ENCODE measurements around the gene DLG2.

Gene DLG2

DNA sequence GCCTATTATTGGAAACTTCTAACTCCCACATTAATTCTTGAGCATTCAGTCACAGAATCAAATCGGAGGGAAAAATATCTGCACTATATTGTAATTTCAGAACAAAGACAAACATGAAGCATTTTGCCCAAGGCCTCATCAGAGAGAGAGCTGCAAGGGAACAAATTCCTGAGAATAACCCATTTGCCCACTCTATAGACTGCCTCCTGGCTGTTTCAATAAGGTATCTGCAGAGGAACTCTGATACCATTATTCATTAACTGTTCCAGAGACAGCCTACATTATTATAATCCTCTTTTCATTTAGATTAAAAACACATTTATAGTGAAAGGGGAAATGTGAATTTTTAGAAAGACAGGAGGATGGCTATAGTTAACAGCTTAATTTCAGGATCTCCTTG lies 663.9 kb downstream of the DLG2 start:
- no peak for DNase-seq

- DNase-seq, result no peak
These were observed 665.1 kb downstream of the DLG2 start for GRCh38 chr11:84962018-84962417.

DNA sequence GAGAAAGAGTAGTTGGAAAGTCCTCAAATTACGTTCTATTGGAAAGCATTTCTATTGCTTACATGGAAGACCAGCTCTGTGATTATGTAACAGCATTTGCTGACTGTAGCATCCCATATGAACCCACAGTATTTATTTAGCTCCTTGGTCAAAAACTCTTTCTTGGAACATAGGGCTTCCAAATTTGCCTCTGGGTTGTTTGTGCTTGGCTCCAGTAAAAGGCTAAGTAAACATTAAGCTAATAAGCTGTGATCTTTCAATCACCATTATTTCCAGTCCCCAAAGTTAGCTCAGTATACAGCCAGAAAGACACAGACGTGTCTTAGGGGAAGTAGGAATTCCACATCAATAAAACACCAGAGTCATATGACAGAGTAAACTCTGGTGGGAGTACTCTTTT lies 668.8 kb downstream of the DLG2 start:
- DNase-seq, result no peak

DNA sequence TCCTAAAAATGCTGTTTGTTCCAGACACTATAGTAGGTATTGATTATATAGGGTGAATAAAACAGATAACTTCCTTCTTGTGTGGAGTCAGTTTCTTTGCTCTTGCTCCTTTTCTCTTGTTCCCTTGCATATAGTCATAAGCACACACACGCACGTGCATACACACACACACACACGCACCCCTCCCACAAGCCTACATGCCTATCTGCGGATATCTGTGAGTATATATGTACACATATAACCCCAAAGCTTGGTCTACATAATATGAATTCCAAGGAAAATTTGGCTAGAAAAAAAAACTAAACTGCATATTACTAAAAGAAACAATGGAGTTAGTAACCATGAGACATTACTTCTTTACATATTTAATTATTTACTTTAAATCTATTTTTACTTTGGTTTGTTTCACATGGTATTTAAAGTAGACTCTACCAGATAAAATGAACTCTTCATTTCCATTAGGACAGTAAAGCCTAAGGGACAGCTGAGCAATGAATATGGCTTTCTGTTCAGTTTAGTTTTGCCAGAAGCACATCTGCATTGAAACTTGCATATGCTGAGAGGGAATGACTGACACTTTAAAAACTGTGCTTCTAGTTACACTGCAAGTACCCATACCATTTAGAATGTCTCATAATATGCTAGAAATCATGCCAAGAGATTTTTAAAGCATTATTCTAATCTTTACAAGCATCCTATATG lies 676.4 kb downstream of the DLG2 start:
- no peak for DNase-seq

DNA sequence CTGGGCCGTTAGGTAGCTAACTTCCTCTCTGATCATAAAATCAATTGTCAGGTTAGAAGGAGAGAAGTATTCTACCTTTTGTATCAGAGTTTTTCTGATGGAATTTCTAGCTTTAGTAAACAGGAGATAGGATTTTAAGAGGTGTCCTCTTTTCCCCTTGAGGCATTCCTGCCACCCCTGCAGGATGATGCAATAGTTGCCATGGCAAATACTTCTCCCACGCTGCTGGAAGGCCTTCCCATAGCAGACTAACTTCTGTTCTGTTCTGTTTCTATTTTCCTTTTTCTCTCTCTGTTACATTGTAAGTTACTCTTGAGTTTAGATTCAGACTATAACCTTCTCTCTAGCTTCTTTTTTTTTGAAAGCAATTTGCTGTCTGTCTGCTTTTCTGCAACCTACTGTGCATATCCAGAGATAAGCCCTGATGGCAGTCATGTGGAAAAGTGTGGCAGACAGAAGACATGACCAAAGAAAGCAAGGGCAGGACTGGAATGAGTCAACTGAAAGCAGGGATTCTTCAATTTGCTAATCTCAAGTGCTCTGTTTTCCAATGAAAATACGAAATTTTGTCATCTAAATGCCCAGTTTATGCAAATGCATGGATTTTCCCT lies 679.1 kb downstream of the DLG2 start:
- DNase-seq, result no peak

- DNase-seq, result no peak
These were observed 680.1 kb downstream of the DLG2 start for GRCh38 chr11:84947070-84947469.

GRCh38 chr11:84930863-84931262 lies 696.3 kb downstream of the DLG2 start:
- DNase-seq, result no peak

- no peak for DNase-seq
These were observed 697.4 kb downstream of the DLG2 start for GRCh38 chr11:84929738-84930137.

DNA sequence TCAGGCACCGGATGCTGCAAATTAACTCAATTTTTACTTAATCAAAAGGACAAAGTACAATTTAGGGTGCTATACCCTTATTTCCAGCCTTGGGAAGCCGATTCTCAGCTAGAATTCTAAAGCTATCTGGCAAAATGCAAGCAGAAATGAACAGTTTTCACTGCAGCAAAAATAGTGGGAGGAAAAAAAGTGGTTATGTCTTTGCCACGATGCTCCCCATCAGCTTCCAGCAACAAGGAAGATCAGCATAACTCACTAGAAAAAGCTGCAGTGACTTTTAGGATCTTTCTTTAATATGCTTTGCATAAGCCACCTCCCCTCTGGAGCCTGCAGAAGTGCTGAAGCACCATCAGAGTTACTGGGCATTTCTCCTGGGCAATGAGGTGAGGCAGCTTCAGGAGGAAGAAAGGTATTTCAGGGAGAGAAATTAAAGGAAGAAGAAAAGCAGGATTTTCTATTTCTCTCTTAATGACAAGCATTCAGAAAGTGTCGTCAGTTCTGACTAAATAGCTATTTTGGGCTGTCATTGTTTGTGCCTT lies 702.9 kb downstream of the DLG2 start:
- no peak for DNase-seq

- no peak for DNase-seq
These were observed 703.7 kb downstream of the DLG2 start for GRCh38 chr11:84923489-84923888.

DNA sequence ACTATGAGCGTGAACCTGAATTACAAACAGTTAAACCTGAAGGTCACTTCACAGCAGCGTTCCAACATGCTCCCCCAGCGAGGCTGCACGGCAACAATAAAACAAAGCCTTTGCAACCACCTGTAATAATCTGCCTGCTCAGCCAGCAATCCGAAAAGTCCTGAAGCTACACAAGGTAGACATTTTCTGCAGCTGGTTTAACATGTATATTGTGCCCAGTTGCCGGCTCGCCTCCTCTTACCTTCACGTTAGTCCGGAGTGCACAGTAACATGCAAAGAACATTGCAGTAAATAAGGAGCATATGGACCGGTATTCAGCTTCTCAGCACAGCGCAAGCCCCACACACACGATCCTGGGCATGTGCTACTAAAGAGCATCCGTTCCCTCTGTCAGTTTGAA lies 704.3 kb downstream of the DLG2 start:
- no peak for DNase-seq

DNA sequence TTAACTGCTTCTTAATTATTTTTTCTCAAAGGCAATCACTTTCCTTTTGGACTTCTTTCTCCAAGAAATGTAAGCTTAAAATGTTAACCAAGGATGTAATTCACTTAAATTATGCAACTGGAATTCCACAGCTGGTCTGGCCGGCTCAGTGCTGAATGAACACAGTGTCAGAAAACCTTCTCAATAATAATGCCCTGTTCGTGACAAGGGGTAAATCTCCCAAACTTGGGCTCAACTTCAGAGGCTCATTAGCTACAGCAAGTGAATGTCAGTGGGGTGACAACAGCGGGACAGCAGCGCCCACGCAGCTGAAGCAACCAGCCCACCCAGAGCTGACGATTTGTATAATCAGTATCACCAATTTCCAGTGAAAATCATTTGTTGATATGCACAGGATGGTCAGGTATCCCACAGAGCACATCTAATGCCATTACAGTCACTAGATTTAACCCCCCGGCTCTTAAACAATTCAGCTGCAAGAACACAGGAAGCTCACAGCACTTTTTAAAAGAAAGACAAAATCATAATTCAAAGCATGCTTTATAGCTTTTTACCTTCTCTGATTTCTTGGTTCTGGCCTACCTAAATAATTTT lies 704.8 kb downstream of the DLG2 start:
- DNase-seq, result no peak

- no peak for DNase-seq
These were observed 712.6 kb downstream of the DLG2 start for GRCh38 chr11:84914511-84914910.

DNA sequence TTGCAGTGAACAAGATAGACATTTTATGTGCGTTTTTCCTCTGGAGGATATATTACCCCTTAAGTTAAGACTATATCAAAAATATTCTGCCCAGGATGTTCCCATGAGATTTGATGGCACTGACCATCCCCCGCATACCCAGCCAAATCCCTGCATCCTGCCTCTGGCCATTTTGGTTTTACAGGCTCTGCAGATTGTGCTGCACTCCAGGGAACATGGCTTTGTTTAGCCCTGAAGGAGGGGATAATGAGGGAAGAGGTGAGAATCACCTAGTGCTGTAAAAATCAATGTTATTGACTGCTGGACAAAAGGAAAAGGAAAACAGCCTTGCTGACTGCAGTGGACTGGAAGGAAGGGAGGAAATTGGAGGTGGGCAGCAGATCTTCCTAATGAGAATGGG lies 717.4 kb downstream of the DLG2 start:
- no peak for DNase-seq

DNA sequence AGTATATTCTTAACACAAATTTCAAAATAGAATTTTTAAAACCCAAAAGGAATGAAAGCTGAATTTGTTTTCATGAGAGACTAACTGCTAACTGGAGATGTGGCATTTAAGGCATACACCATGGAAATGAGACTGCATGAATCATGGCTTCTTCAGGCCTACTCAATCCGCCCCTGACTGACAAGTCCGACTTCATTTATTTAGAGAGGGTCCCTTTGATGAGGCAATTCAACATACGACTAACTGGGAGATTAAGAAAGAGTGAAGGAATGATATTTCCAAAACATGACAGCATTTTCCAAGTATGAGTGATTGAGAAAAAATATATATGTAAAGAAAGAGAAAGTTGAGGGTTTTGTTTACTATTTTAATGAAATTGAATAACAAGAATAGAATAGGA lies 720.1 kb downstream of the DLG2 start:
- no peak for DNase-seq

DNA sequence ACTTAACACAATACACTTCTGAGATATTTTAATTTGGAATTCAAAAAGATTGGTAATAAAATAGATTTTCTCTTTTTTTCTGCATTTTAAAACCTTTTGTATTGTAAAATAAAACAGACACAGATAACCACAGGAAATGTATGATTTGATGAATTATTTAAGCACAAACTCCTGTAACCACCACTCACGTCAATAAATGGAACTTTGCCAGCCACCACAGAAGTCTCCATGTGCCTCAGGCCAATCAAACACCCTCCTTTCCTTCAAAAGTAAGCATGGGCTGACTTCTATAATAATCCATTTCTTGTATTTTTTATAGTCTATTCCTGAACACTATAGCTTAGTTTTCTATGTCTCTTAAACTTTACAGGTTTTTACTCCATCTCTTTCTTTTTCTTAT lies 721.7 kb downstream of the DLG2 start:
- DNase-seq, result no peak

DNA sequence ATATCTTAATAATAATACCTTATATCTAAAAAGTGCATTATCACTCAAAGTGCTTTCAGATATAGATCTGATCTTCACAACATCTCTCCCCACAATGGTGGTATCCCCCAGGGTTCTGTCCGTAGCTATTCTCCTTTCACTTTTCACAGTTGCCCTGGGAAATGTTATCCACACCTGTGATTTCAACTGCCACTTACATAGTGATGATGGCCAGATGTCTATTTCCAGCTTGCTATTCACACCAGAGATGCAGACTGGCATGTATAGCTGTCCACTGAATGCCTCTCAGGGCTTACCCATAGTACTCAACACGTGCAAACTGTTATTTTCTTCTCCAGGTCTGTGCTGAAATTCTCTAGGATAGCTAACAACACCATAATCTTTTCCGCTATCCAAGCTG lies 724.7 kb downstream of the DLG2 start:
- no peak for DNase-seq

DNA sequence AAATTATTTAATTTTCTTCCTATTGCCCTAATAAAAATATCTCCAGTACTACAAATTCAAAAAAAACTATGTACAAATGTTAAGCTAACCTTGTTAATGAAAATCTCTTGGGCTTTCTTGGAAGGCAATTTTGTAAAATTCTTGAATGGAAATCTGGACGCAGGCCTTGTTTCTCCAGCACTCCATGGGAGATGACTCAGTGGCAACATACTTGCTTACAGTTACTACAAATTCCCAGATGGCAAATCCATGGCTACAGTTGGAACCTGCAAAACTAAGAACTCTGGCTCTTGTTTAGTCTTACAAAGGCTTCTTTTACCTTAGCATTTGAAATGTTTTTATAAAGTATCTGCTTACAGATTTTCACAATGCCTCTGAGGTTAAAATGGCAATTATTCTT lies 725.2 kb downstream of the DLG2 start:
- no peak for DNase-seq

- no peak for DNase-seq
These were observed 727.4 kb downstream of the DLG2 start for GRCh38 chr11:84899740-84900139.

DNA sequence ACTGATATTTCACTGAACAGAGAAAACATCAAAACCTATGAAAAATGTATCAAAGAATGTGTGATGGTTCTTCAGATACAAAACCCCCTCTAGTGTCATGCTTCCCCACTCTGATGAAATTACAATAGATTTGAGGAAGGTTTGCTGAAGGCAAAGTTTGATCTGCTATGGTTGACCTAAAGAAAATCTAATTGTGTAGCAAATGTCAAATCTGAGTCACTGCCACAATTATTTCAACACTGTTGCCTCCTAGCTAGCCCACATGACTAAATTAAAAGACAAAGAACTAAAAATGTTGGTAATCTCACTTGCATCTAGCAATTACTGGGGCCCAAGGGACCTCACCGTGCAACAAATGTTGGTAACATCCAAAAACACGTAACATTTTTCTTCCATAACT lies 728.0 kb downstream of the DLG2 start:
- DNase-seq, result no peak

DNA sequence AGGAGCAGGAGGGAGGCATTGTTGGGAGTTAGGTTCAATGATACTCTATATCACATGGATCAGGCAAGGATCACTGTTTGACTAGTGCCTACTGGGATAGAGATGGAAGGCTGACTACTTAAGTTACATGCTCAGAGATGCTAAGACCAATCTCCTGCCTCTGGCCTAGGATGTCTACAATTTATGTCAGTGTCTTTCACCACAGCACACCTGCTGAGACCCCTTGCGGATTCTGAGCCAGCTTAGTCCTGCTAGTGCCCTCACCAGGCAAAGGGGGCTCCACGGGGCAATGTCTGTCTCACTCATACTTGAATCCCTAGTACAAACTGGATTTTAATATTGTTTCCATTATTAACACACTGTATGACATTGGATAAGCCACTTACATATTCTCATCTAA lies 732.5 kb downstream of the DLG2 start:
- DNase-seq, result no peak

DNA sequence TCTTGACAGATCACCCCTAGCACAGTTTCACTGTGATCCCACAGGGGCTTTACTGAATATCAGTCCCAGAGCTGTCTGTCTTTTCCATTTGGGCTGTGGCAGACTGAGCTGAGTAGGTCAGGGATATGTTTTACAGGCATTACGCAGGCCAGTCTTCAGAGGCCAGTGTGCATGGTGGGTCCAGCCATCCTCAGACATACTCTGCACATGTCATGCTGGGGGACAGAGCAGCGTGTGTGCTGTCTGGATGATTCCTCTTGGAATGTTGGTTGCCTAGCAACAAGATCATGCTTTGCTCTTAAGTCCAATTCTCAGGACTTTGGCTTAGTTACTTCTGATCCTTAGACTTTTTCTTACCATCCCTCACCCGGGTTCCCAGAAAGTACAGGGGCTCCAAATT lies 736.5 kb downstream of the DLG2 start:
- no peak for DNase-seq

DNA sequence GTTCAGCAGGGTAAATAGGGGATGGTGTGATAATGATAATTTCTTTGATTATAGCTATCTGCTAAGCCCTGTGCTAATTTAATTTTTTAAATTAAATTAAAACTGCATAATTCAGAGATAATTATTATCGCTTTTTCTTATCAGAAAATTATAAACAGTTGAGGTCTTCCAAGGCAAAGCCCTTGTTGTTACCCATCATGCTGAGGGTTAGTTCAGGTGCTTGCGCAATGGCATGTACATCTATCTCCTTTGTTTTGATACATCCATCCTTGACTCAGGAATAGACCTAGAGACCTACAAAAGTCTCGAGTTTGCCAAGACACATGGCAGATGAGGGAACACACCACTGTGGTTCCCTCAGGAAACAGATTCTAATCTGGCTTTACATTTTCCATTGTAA lies 737.6 kb downstream of the DLG2 start:
- DNase-seq, result no peak

DNA sequence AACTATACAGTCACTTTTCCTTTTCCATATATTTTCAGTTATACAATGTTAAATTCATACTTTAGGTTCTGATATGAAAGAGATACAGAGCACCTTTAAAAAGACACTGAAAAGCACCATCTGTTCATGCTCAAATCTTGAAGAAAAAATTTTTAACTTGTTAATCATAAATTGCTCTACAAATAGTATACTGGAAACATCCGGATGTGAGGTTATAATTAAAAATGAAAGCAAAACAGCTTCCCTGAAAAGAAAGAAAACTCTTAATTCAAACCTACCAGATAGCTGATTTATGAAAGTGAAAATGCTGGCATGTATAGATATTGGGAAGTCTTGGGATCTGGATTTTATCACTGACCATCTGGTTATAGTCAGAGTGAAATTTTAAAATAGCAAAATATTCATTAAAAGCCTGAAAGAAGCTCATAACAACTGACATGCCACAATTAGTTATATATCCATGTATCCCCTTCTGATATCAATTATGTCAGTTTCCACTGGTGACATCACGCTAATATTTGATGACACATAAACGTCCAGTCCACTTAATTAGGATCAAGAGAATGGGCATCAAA lies 740.0 kb downstream of the DLG2 start:
- DNase-seq, result no peak

Data from cerebellar nuclear complex (tissue), 1 donor.